HG02642 (cell line): ENCODE measurements around the gene WNT11.

Experiments used
- ATAC-seq: cut with Tn5 transposase; IDR thresholded peaks from one replicate; pipeline ENCODE4 v1.9.1; 2021; ENCODE audit warnings: mild to moderate bottlenecking; ENCODE audit not compliant: unreplicated experiment, poor library complexity

WNT11 gene

GRCh38 chr11:76239483-76240160, 33.3 kb upstream of the WNT11 start:
- ATAC-seq: no peak

GRCh38 chr11:76238551-76238950, 32.2 kb upstream of the WNT11 start:
- no peak for ATAC-seq

- ATAC-seq: no peak
Measured at GRCh38 chr11:76237914-76238313, 31.6 kb upstream of the WNT11 start.

- no peak for ATAC-seq
Measured at GRCh38 chr11:76237000-76237649, 30.8 kb upstream of the WNT11 start.

- peak; percentile 26 for ATAC-seq
Measured at GRCh38 chr11:76236092-76236999, 30.0 kb upstream of the WNT11 start.

GRCh38 chr11:76235233-76236091, 29.2 kb upstream of the WNT11 start:
- ATAC-seq: peak; percentile 77

GRCh38 chr11:76234416-76235232, 28.3 kb upstream of the WNT11 start:
- ATAC-seq: peak; percentile 11

- ATAC-seq: no peak
Measured at GRCh38 chr11:76234021-76234415, 27.7 kb upstream of the WNT11 start.

GRCh38 chr11:76233196-76233921, 27.1 kb upstream of the WNT11 start:
- no peak for ATAC-seq

GRCh38 chr11:76232026-76232665, 25.8 kb upstream of the WNT11 start:
- no peak for ATAC-seq

GRCh38 chr11:76231121-76231738, 24.9 kb upstream of the WNT11 start:
- ATAC-seq: no peak

- ATAC-seq: no peak
Measured at GRCh38 chr11:76230392-76230791, 24.1 kb upstream of the WNT11 start.

GRCh38 chr11:76229690-76230240, 23.5 kb upstream of the WNT11 start:
- no peak for ATAC-seq

GRCh38 chr11:76228875-76229149, 22.5 kb upstream of the WNT11 start:
- no peak for ATAC-seq

GRCh38 chr11:76228071-76228874, 22.0 kb upstream of the WNT11 start:
- ATAC-seq: no peak

GRCh38 chr11:76226626-76227025, 20.3 kb upstream of the WNT11 start:
- no peak for ATAC-seq

- no peak for ATAC-seq
Measured at GRCh38 chr11:76225122-76225611, 18.9 kb upstream of the WNT11 start.
